ENCODE data around the gene EXOSC2. TPM values are rescaled to one million over a fixed set of nuclear protein-coding genes. Genes with fewer than 3 reads are reported as not detected.

The EXOSC2 gene
- total and polyA plus RNA-seq, 8 donors = 17.5 to 56.4 (median 51.3) TPM

DNA sequence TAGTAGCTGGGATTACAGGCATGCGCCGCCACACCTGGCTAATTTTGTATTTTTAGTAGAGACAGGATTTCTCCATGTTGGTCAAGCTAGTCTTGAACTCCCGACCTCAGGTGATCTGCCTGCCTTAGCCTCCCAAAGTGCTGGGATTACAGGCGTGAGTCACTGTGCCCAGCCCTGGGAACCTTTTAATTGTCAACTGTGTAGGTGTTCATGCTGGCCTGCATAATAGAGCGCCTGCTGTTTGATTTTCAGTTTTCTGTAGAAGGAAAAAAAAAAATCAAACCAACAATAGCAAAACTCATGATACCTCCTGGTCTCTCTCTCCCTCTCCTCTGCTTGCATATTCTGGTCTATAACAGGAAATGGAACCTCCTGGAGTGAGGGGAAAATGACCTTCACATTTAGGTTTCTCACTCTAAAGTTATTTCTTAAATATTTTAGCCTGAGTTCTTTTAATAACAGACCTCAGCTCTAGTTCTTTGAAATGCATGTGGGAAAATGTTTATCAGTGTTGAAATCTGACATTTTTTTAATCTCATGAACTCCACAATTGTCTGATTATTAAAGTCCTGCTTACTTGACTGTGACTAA is 51.7 kb downstream of the EXOSC2 start:
- no peak overlapping the region for H3K27ac ChIP-seq
- TF ChIP-seq CTCF (IDR thresholded peaks at IDR 0.05) = no peak

DNA sequence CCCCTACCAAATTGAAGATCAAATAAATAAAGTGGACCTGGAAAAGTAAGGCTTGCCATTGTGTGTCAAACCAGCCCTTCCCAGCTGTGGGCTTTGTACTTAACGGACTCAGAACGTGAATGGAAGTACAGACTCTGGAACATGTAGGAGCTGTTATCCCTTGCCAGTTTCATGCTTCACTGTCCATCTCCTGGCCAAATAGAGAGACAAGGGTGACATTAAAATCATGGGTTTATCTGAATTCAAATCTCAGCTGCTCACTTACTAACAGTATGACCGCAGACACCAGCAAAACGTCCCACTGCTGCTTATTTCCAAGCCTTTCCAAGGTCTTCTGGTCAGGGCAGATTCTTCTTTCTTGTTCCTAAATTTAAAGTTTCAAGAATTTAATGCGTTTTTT is 52.2 kb downstream of the EXOSC2 start:
- Histone ChIP-seq H3K27me3 (no peaks in the 10 kb centered on the region), H3K4me1 (no peaks in the 10 kb centered on the region), H3K27ac (no peak overlapping the region), H3K4me3 (no peak overlapping the region), H3K36me3 (no peaks in the 10 kb centered on the region), H3K9me3 (no peaks in the 10 kb centered on the region)
- ATAC-seq (no peak), DNase-seq (no peak)
- intact Hi-C loops (cut with DNase I) = no loop called here
- no peak for TF ChIP-seq CTCF (IDR thresholded peaks at IDR 0.05)

More for the DNA sequence above, 51.7 kb downstream of the EXOSC2 start:
- H3K9me3 ChIP-seq = no peaks in the 10 kb centered on the region
- no peak overlapping the region for H3K4me3 ChIP-seq
- intact Hi-C loops (cut with DNase I) = no loop called here
- DNase-seq (no peak), ATAC-seq (no peak)
- H3K36me3 ChIP-seq = no peaks in the 10 kb centered on the region
- H3K27me3 ChIP-seq = no peaks in the 10 kb centered on the region
- H3K4me1 ChIP-seq = no peaks in the 10 kb centered on the region

DNA sequence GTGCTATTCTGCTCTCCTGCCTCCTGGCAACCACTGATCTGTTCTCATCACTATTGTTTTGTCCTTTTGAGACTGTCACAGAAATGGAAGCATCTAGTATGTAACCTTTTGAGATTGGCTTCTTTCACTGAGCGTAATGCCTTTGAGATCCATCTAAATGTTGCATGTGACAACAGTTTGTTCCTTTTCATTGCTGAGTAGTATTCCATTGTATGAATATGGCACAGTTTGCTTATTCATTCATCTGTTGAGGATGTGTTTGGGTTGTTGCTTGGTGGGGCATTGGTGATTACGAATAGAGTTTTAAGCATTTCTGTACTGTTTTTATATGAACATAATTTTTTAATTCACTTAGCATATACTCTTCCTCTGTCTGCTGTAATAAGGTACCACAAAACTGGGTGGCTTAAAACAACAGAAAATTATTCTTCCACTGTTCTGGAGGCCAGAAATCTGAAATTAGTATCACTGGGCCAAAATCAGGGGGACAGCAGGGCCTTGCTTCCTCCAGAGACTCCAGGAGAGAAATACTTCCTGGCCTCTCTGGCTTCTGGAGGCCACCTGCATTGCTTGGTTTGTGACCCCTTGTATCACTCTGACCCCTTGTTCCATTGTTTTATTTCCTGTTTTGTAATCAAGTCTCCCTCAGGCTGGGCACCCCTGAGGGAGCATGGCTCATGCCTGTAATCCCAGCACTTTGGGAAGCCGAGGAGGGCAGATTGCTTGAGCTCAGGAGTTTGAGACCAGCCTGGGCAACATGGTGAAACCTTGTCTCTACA is 53.0 kb downstream of the EXOSC2 start:
- intact Hi-C loops (cut with DNase I) = no loop called here
- no peaks in the 10 kb centered on the region for H3K9me3 ChIP-seq
- no peaks in the 10 kb centered on the region for H3K36me3 ChIP-seq
- ATAC-seq (no peak), DNase-seq (no peak)
- TF ChIP-seq CTCF (IDR thresholded peaks at IDR 0.05) = no peak
- no peak overlapping the region for H3K4me3 ChIP-seq
- no peak overlapping the region for H3K27ac ChIP-seq
- no peaks in the 10 kb centered on the region for H3K4me1 ChIP-seq
- H3K27me3 ChIP-seq = no peaks in the 10 kb centered on the region

DNA sequence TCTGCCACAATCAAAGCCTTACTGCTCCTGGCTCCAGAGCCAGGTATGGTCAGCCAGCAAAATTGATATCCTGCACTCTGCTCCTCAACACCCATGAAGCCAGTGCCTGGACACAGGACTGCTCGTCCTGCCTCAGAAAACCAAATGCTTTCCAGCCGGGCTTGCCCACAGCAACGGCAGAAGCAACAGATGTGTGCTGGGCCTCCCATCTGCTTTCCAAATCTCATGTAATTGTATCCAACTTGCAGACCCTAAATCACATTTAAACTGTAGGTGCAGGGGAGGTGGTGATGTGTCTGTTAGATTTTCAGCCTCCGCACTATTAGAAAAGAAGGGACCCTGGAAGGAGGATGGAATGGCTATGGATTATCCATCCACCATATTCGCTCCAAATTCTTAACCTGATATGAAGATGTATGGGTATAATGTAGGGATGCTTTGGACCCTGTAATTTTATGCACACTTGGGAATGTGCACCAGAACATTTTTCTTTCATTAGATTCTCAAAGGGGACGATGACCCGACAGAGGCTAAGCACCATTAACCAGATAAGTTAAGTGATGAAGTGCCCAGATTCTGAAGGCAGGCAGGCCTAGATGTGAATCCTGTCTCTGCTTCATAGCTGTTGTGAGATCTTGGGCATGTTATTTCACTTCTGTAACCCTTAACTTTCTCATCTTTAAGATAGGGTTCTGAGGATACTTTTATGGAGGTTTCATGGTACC is 58.2 kb downstream of the EXOSC2 start:
- Histone ChIP-seq H3K36me3 (no peaks in the 10 kb centered on the region), H3K27me3 (no peaks in the 10 kb centered on the region), H3K27ac (no peak overlapping the region), H3K9me3 (no peaks in the 10 kb centered on the region), H3K4me1 (peaks cover 7 to 20% of the 10 kb centered on the region in 2 donors), H3K4me3 (no peak overlapping the region)
- no peak for TF ChIP-seq CTCF (IDR thresholded peaks at IDR 0.05)
- intact Hi-C loops (cut with DNase I) = no loop called here
- ATAC-seq = no peak
- DNase-seq = no peak

Other genes starting within 250 kb of the EXOSC2 start
- gene ASS1, start 248.8 kb upstream of the EXOSC2 start, total RNA-seq = 10 to 100 TPM; 76.7 to 99.7 TPM
- gene ASS1, start 248.8 kb upstream of the EXOSC2 start, polyA plus RNA-seq (ENCODE audit: insufficient read length in 6 of 6) = 10 to 100 TPM; 11.9 to 36.6 (median 20.5) TPM
- 10 to 100 TPM; 33.1 to 38.4 TPM for gene FUBP3, start 114.2 kb upstream of the EXOSC2 start, total RNA-seq
- 10 to 100 TPM; 55.7 to 70.0 (median 60.3) TPM for gene FUBP3, start 114.2 kb upstream of the EXOSC2 start, polyA plus RNA-seq (ENCODE audit: insufficient read length in 6 of 6)
- gene PRDM12, start 29.2 kb upstream of the EXOSC2 start, total RNA-seq = not detected
- gene PRDM12, start 29.2 kb upstream of the EXOSC2 start, polyA plus RNA-seq (ENCODE audit: insufficient read length in 6 of 6) = not detected
- 10 to 100 TPM; 55.6 to 63.5 TPM for gene ABL1, start 141.5 kb downstream of the EXOSC2 start, total RNA-seq
- 10 to 100 TPM; 67.7 to 83.3 (median 74.8) TPM for gene ABL1, start 141.5 kb downstream of the EXOSC2 start, polyA plus RNA-seq (ENCODE audit: insufficient read length in 6 of 6)
- gene QRFP, start 203.0 kb downstream of the EXOSC2 start, total RNA-seq = under 1 TPM in 1 of 2 donors, not detected in 1; 0.16 TPM
- under 1 TPM; 0.31 to 0.70 (median 0.49) TPM for gene QRFP, start 203.0 kb downstream of the EXOSC2 start, polyA plus RNA-seq (ENCODE audit: insufficient read length in 6 of 6)
- 10 to 100 TPM in 1 of 2 donors, 1 to 10 TPM in 1; 2.5 to 11.4 TPM for gene FIBCD1, start 245.5 kb downstream of the EXOSC2 start, total RNA-seq
- 1 to 10 TPM in 4 of 6 donors, under 1 TPM in 2; 0.64 to 1.7 (median 1.4) TPM for gene FIBCD1, start 245.5 kb downstream of the EXOSC2 start, polyA plus RNA-seq (ENCODE audit: insufficient read length in 6 of 6)

All from left lung (tissue), 10 donors.